C4-2B (cell line): ENCODE measurements around the gene FRAS1.

Experiments used
- H3K27ac ChIP-seq: fragments of 450-650 bp; 2 replicates; pipeline ENCODE4 v1.5.1; 2017
- CTCF ChIP-seq: fragments of 450-650 bp; conservative IDR thresholded peaks from 2 replicates; pipeline ENCODE4 v1.5.1; 2017; ENCODE audit warnings: mild to moderate bottlenecking
- ZFX ChIP-seq: fragments of 450-650 bp; IDR thresholded peaks from 2 replicates; pipeline ENCODE4 v1.6.1; 2017

Gene FRAS1

DNA sequence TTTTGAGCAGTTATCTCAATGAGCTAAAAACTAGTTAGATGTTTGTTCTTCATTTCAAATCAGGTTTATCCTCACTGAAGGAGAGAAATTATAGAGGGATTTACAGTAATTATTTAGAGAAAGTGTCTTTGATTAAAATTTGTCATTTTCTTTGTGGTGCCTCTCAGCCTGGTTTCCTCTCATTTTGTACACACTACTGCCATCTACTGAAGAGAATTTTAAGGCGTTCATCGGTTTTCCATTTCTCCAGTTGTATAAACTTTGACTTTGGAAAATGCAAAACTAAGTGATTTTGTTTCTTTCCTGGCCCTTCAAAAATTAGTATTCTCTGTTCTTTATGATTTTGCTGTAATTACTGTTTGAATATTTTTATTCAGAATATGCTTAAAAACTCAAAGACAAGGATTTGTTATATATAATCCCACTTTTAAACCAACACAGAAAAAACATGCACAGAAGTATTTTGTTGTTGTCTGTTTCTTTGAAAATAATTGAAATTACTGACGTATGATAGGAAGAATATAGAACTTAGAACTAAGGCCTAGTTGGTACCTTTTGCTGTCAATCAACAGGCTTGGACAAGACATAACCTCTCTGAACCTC is 460.0 kb downstream of the FRAS1 start:
- TF ChIP-seq CTCF (peak; percentile 72), ZFX (no peak)
- H3K27ac ChIP-seq, result no peak overlapping the region

DNA sequence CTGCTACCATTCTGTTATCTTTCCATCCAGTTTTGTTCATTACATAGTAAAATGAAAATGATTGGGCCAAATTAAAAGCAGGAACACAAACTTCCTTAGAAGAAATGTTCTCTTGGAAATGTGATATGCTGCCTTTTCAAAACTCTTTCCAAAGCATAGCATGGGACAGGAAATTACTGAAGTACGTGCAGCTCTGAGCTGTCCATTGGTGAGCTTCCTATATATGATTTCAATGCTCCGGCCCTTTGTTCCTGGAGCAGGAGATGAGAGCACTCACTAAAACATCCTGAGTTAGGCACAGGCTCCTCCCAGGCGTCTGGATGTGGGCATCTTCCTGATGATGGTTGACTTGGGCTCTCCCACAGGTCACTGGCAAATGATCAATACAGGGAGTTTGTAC is 461.4 kb downstream of the FRAS1 start:
- no peak overlapping the region for H3K27ac ChIP-seq
- no peak for TF ChIP-seq ZFX
- no peak for TF ChIP-seq CTCF

- H3K27ac ChIP-seq, result no peak overlapping the region
- no peak for TF ChIP-seq ZFX
- no peak for TF ChIP-seq CTCF
These were observed 462.8 kb downstream of the FRAS1 start for GRCh38 chr4:78519962-78520361.

- H3K27ac ChIP-seq, result no peak overlapping the region
- TF ChIP-seq CTCF (no peak), ZFX (no peak)
These were observed 463.7 kb downstream of the FRAS1 start for GRCh38 chr4:78520808-78521226.

- TF ChIP-seq CTCF (no peak), ZFX (no peak)
- no peak overlapping the region for H3K27ac ChIP-seq
These were observed 466.9 kb downstream of the FRAS1 start for GRCh38 chr4:78524009-78524408.

- TF ChIP-seq CTCF, result no peak
- no peak for TF ChIP-seq ZFX
- no peak overlapping the region for H3K27ac ChIP-seq
These were observed 468.4 kb downstream of the FRAS1 start for GRCh38 chr4:78525559-78525958.

DNA sequence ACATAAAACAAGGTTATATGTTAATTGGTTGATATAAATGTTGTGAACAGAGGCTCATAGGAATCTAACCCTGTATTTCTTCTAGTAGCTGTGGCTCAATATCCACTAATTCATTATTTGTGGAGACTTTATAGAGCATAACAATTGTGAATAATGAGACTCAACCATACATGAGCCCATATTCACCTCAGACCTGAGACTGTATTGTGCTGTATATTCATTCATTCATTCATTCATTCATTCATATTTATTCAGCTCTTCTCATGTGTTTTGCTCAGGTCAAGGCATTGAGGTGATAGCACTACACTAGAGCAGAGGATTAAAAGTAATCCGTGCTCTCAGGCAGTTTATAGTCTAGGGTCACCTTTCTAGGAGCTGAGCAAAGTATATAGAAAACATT is 470.0 kb downstream of the FRAS1 start:
- no peak overlapping the region for H3K27ac ChIP-seq
- TF ChIP-seq CTCF (no peak), ZFX (no peak)
